ENCODE results near the gene STK26. TPM values are rescaled to one million over a fixed set of nuclear protein-coding genes. Genes with fewer than 3 reads are reported as not detected.

Gene STK26
- total and polyA plus RNA-seq, 2 of the 4 experiments (the other 2 are of a cell fraction) = 0.17 to 0.18 TPM

GRCh38 chrX:132063334-132063733, 40.2 kb downstream of the STK26 start:
- in situ Hi-C loops (cut with MboI; ENCODE audit: low sequenced_read_pairs) (no loop called here), dilution Hi-C loops (cut with HindIII; ENCODE audit: low sequenced_read_pairs, unreplicated experiment) (no loop called here), intact Hi-C loops (cut with micrococcal nuclease) (no loop called here)
- H3K56ac ChIP-seq (ENCODE audit: extremely low read depth, insufficient read depth, low read length) = no peak overlapping the region
- ChIA-PET CTCF (interaction anchor here (0.6 to 1.5 kb wide), 3 partner anchors 8 to 81 kb away, joined by 3 read pairs; no protein-coding TSS in a partner anchor), POLR2A (ENCODE audit: unreplicated experiment) (no interaction called here)
- ATAC-seq (ENCODE audit: low read depth) (no peak), DNase-seq (no peak)
- no peaks in the 10 kb centered on the region for H3K4me1 ChIP-seq (ENCODE audit: control insufficient read depth, insufficient read depth, low read length)
- H3K4ac ChIP-seq (ENCODE audit: low read depth, low read length) = no peak overlapping the region
- no peak overlapping the region for H3K4me3 ChIP-seq (ENCODE audit: insufficient read depth, low read depth, low read length)
- H2BK20ac ChIP-seq (ENCODE audit: low read depth, low read length) = no peak overlapping the region
- H3K79me1 ChIP-seq (ENCODE audit: low read depth in 1 of 2, low read length in 2 of 2) = no peaks in the 10 kb centered on the region
- no peak overlapping the region for H3K9ac ChIP-seq (ENCODE audit: low read depth, low read length)
- no peak overlapping the region for H3K18ac ChIP-seq (ENCODE audit: low read depth, low read length)
- H3K27ac ChIP-seq (ENCODE audit: insufficient read depth, low read length) = no peak overlapping the region
- no CpG with 5 or more reads among the region's 3 CpGs for WGBS, 2 experiments (ENCODE audit: extremely low coverage in 2 of 2, insufficient read length in 1 of 2)
- H2AK5ac ChIP-seq (ENCODE audit: low read depth, low read length) = no peak overlapping the region
- no peak overlapping the region for H3K4me2 ChIP-seq (ENCODE audit: low read depth, low read length)
- no peak overlapping the region for H2BK15ac ChIP-seq (ENCODE audit: low read depth, low read length)
- no peak overlapping the region for H2AFZ ChIP-seq (replicated peaks; ENCODE audit: low read length, poor library complexity)
- H2AK9ac ChIP-seq (replicated peaks; ENCODE audit: low read depth, low read length, poor library complexity) = no peak overlapping the region
- no peaks in the 10 kb centered on the region for H3K9me3 ChIP-seq (ENCODE audit: control insufficient read depth, insufficient read depth, low read length)
- no peak for TF ChIP-seq CHD1 (IDR thresholded peaks at IDR 0.05; ENCODE audit: low read depth, low read length)
- no peak for TF ChIP-seq MXI1 (IDR thresholded peaks at IDR 0.05; ENCODE audit: borderline replicate concordance, low read depth, low read length)
- no peak for TF ChIP-seq CEBPB (IDR thresholded peaks at IDR 0.05; ENCODE audit: low read depth, low read length)
- TF ChIP-seq CTCF (conservative IDR thresholded peaks at IDR 0.05; ENCODE audit: low read depth, low read length) = no peak
- no peak for TF ChIP-seq POLR2A (IDR thresholded peaks at IDR 0.05; ENCODE audit: low read depth, low read length)
- no peak for TF ChIP-seq RAD21 (IDR thresholded peaks at IDR 0.05; ENCODE audit: low read length)
- no peak for TF ChIP-seq MAFK (IDR thresholded peaks at IDR 0.05; ENCODE audit: low read depth, low read length)
- no peak for TF ChIP-seq USF2 (IDR thresholded peaks at IDR 0.05; ENCODE audit: low read depth, low read length)
- no peak for TF ChIP-seq NFE2L2 (IDR thresholded peaks at IDR 0.05; ENCODE audit: low read depth, low read length)
- no peak for TF ChIP-seq SMC3 (IDR thresholded peaks at IDR 0.05; ENCODE audit: low read depth, low read length)
- no peak for TF ChIP-seq RCOR1 (IDR thresholded peaks at IDR 0.05; ENCODE audit: insufficient replicate concordance, low read length)
- TF ChIP-seq RFX5 (IDR thresholded peaks at IDR 0.05; ENCODE audit: low read depth, low read length) = no peak
- no peak for TF ChIP-seq FOS (IDR thresholded peaks at IDR 0.05; ENCODE audit: low read depth, low read length)
- TF ChIP-seq MAZ (IDR thresholded peaks at IDR 0.05; ENCODE audit: borderline replicate concordance, low read depth, low read length) = no peak
- no peak for TF ChIP-seq BHLHE40 (IDR thresholded peaks at IDR 0.05; ENCODE audit: low read depth, low read length)
- TF ChIP-seq ELK1 (IDR thresholded peaks at IDR 0.05; ENCODE audit: borderline replicate concordance, low read depth, low read length) = no peak
- no peak overlapping the region for H4K8ac ChIP-seq (ENCODE audit: low read depth in 2 of 2, low read length in 2 of 2)
- no peak overlapping the region for H2BK5ac ChIP-seq (ENCODE audit: low read depth, low read length, poor library complexity, severe bottlenecking)
- H3K9me1 ChIP-seq (ENCODE audit: insufficient read depth, low read length) = no peaks in the 10 kb centered on the region
- no peak overlapping the region for H2BK120ac ChIP-seq (ENCODE audit: low read depth, low read length)
- H3K36me3 ChIP-seq (ENCODE audit: control insufficient read depth, insufficient read depth, low read length) = no peaks in the 10 kb centered on the region
- H4K20me1 ChIP-seq (ENCODE audit: insufficient read depth, low read length) = no peaks in the 10 kb centered on the region
- BruUV-seq (replicated peaks) = no TSS peak
- H3K27me3 ChIP-seq (ENCODE audit: control insufficient read depth, insufficient read depth, low read length) = peaks cover 6% of the 10 kb centered on the region
- H4K5ac ChIP-seq (ENCODE audit: low read depth, low read length) = no peak overlapping the region
- no peak overlapping the region for H3K23ac ChIP-seq (ENCODE audit: low read depth, low read length)
- H3K14ac ChIP-seq (replicated peaks; ENCODE audit: low read depth, low read length) = no peak overlapping the region
- no peak overlapping the region for H4K91ac ChIP-seq (ENCODE audit: insufficient read depth, low read depth, low read length)
